Ramos (cell line): ENCODE data around the gene TBC1D22A.

Experiments used
- in situ Hi-C: fragments of 300-500 bp; cut with MboI; formaldehyde crosslinking; loops from one replicate; pipeline ENCODE4 v1.14.3; 2022; ENCODE audit warnings: low sequenced_read_pairs; ENCODE audit not compliant: unreplicated experiment

The TBC1D22A gene

GRCh38 chr22:47012589-47013370 lies 250.3 kb downstream of the TBC1D22A start:
- in situ Hi-C loops = no loop called here

GRCh38 chr22:47013861-47014635 lies 251.6 kb downstream of the TBC1D22A start:
- in situ Hi-C loops = no loop called here

- in situ Hi-C loops = no loop called here
Observed at GRCh38 chr22:47014636-47015345, 252.3 kb downstream of the TBC1D22A start.

- in situ Hi-C loops = no loop called here
Observed at GRCh38 chr22:47015589-47016178, 253.2 kb downstream of the TBC1D22A start.

DNA sequence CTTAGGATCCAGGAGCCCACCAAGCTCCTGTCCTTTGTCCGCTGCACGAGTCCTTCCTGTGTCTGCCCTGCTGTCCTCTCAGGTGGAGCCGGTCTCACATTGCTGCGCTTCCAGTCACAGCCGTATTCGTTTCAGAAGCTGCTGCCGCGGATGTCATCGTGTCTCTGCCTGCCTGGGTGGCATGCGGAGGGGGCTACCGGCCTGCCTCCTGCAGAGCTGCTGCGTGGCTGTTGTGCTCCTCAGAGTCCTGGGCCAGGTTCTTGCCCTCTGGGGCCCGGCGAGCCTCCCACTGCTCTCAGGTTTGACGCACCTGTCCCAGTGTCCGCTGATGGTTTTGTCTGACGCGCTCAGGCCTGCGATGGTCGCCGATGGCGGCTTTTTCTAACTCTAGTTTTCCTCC lies 254.2 kb downstream of the TBC1D22A start:
- in situ Hi-C loops = no loop called here

GRCh38 chr22:47017245-47017644 lies 254.8 kb downstream of the TBC1D22A start:
- in situ Hi-C loops = no loop called here

DNA sequence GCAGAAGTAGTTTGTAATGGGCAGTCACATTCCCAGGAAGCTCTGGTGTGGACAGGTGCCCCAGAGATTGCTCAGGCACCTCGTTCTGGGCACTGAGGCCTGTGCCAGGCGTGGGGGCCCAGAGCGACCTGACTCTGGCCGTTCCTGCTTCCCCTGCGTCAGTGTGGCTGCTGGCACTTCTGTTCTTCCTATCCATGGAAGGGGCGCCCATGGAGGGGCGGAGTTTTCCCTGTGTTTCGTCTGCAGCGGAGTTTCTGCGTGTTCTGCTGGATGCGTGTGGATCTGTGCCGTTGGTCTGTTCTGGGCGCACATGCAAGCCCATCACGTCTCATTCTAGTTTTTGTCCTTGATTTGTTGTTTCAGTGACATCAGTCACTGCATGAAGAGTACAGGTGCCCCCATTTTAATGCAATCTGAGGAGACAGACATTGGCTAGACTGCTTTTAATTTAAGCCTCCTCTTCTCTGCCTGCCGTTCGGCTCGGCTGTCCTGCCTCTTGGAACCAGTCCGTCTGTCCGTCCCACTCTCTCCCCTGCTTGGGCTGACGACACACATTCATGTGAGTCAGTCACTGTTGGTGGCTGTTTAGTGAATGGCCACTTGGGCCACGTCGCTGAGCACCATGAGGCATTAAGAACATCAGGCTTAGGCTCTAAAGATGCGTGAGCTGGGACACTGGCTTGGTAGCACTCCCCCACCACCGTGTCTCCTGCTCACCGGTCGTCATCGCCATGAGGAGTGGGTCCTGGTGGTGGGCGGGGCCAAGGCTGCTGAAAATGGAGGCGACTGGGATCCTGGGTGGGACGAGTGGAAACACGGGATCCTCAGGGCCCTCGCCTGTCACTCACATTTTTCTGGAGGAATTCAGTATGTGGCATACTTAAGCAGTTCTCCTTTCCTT lies 255.8 kb downstream of the TBC1D22A start:
- in situ Hi-C loops = no loop called here

DNA sequence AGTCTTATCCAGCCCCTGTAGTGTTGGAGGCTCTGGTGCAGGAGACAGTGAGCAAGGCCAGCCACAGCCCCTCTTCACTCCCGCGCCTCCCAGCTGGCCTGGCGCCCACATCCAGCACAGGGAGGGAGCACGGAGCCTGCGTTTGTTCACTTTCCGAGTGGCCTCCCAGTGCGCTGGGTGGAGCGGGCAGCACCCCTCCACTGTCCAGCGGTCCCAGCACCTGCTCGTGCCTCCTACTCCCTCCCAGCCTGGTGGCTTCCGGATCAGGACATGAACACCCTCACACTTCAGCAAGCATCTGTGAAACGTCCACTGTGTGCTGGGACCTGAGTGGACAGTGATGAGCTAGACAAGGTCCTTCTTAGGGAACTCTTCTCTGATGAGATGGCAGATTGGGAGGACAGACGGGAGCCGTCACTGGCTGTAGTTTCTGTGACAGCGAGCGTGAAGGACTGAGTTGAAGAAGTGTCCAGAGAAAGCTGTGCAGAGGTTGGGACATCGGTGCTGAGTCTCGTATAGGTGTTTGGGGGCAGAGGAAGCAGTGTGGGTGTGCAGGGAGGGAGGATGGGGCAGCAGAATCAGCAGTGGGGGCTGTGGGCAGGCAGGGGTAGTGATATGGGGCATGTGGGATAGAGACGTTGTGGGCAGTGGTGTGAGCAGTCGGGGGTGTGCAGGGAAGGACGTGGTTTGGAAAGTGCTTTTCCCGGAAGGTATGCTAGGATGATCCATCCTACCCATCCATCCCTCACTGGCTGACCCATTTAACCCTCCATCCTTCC lies 256.8 kb downstream of the TBC1D22A start:
- in situ Hi-C loops = no loop called here

GRCh38 chr22:47020166-47020565 lies 257.7 kb downstream of the TBC1D22A start:
- in situ Hi-C loops = no loop called here

DNA sequence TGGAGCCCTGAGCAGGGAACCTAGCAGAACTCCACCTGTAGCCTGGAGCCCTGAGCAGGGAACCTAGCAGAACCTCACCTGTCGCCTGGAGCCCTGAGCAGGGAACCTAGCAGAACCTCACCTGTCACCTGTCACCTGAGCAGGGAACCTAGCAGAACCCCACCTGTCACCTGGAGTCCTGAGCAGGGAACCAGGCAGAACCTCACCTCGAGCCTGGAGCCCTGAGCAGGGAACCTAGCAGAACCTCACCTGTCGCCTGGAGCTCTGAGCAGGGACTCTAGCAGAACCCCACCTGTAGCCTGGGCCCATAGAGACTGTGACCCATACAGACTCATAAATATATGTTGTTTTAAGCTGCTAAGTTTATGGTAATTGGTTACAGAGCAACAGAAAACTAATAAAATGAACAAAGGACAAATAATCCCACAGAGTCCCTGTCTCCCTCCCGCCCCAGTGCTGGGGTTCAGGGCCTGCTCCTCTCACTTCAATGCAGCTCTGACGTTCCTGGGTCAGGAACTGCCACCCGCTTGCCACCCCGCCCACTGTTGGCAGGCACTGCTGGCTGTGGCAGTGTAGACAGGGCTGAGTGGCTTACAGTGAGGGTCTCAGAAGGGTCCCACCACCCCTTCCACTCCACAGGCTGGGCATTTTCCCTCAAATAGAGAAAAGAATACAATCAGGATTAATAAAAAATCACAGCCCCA lies 259.1 kb downstream of the TBC1D22A start:
- in situ Hi-C loops = no loop called here

- in situ Hi-C loops = no loop called here
Observed at GRCh38 chr22:47022075-47022473, 259.6 kb downstream of the TBC1D22A start.

DNA sequence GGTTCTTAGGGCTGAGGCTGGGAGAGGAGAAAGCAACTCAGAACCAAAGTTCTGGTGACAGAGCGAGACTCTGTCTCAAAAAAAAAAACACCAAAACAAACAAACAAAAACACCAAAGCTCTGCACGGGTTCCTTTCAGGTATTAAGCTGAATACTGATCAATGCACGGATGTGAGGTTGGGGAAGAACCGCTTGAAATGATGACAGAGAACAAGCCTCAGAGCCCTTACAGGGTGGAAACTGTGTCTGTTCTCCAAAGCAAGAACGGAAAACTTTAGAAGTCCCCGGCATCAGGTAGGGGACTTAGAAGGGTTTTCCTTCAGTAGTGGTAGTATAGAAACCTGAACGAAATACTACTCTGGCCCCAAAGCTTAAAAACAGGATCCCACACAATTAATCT lies 260.0 kb downstream of the TBC1D22A start:
- in situ Hi-C loops = no loop called here

DNA sequence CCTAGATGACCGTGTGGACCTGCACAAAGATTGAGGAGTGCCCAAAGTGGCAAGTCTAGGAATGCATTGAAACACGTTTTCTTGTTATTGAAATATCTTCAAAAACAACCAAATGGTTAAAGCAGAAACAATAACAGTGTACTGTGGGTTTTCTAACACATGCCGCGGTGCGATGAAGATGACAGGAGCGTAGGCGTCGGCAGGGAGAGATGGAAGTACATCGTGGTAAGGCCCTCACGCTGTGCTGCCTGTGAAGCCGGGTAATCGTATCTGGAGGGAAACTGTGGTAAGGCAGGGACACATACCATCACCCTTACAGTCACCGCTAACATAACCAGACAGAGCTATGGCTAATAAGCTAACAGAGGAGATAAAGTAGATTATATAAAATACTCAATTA lies 261.4 kb downstream of the TBC1D22A start:
- in situ Hi-C loops = no loop called here

DNA sequence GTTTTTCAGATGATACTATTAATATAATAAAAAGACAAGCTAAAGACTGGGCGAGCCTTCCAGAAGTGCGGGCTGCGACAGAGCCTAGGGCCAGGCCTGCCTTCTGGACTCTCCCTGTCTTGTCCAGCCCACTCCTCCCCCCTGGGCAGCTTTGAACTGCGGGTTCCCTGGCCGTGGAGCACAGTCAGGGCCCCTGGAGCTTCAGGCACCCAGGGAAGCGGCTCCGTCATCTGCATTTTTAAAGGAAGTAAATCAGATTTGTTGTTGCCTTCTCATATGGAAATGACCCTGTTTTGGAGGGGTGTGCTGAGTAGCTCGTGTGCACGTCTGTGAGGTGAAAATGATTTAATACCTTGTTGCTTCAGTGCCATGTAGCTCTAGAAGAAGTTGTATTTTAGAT lies 265.3 kb downstream of the TBC1D22A start:
- in situ Hi-C loops = no loop called here

DNA sequence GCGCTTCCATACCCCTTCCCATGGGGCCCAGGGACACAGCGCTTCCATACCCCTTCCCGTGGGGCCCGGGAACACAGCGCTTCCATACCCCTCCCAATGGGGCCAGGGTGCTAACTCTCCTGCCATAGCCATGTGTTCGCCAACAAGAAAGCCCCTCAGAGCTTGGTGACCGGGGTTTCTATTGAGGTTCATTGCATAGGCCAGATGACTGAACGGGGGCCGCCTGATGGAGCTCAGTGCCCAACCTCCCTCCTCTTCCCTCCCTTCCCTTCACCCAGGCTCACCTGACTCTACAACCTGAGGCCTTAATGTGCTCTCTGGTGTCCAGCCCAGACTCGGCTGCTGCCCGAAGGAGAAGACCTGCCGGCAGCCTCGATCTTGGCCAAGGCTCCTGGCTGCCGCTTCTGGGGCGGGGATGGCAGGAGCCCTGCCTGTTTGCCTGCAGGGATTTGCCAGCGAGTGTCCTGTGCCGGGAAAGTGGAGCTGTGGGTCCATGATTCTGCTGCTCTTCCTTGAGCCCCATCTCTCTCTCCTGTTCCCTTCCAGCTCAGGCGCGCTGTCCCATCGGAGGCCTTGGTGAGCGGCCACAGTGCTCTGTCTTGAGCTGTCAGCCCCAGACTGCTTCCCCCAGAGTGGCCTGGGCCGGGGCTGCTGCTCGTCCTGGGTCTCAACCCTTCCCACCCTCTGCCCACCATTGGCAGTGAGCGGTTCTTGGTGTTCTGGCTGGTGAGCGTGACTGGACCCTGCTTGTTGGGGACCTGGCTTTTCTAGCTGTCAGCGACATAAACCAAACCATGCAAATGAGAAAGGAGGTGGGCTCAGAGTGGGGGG lies 267.0 kb downstream of the TBC1D22A start:
- in situ Hi-C loops = no loop called here

- in situ Hi-C loops = no loop called here
Observed at GRCh38 chr22:47030143-47030661, 267.8 kb downstream of the TBC1D22A start.
